ENCODE measurements around the gene PLCE1.

The PLCE1 gene

DNA sequence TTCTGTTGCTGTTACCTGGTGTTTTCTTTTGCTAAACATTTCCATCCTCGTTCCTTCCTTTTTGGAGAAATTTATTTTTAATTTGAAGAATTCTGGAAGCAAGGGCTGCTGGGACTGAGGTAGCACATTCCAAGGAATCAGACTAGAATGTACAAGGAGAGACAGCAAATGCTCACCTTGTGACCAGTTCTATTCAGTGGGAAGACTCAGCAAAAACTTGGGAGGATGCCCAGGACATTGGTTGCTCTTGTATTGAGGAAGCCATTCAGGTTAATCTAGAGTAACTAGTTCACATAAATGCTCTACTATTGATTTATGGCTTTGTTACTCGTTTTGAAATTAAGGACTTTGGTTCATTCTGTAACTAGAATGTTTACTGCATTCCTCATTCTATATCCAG is 11.3 kb downstream of the PLCE1 start:
- TF ChIP-seq, protein P1, sequence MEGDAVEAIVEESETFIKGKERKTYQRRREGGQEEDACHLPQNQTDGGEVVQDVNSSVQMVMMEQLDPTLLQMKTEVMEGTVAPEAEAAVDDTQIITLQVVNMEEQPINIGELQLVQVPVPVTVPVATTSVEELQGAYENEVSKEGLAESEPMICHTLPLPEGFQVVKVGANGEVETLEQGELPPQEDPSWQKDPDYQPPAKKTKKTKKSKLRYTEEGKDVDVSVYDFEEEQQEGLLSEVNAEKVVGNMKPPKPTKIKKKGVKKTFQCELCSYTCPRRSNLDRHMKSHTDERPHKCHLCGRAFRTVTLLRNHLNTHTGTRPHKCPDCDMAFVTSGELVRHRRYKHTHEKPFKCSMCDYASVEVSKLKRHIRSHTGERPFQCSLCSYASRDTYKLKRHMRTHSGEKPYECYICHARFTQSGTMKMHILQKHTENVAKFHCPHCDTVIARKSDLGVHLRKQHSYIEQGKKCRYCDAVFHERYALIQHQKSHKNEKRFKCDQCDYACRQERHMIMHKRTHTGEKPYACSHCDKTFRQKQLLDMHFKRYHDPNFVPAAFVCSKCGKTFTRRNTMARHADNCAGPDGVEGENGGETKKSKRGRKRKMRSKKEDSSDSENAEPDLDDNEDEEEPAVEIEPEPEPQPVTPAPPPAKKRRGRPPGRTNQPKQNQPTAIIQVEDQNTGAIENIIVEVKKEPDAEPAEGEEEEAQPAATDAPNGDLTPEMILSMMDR (IDR thresholded peaks at IDR 0.05; ENCODE audit: control insufficient read depth, insufficient read depth, low read depth, low read length, missing control alignments): no peak
- no peak for DNase-seq (ENCODE audit: low read depth)
- no peak overlapping the region for H3K4me3 ChIP-seq (ENCODE audit: control insufficient read depth, low read depth, low read length)

- TF ChIP-seq, protein P1 (IDR thresholded peaks at IDR 0.05; ENCODE audit: control insufficient read depth, insufficient read depth, low read depth, low read length, missing control alignments): no peak
- peak; percentile 87 for DNase-seq (ENCODE audit: low read depth)
- no peak overlapping the region for H3K4me3 ChIP-seq (ENCODE audit: control insufficient read depth, low read depth, low read length)
Observed at GRCh38 chr10:94006591-94007550, 13.1 kb downstream of the PLCE1 start.

DNA sequence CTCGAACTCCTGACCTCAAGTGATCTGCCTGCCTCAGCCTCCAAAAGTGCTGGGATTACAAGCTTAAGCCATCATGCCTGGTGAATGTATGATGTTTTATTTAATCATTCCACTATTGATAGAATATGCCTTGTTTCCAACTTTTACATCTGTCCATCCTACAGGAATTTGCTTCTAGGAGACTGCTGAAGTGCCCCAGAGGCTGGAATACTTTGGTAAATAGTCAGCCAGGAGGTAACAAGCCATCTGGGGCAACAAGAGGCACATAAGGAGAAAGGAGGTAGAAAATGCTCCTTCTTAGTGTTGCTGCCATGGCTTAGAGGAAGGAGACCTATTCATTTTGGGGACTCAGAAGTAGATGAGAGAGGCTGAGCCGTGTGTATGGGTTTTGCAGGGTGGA is 14.8 kb downstream of the PLCE1 start:
- H3K4me3 ChIP-seq (ENCODE audit: control insufficient read depth, low read depth, low read length): no peak overlapping the region
- TF ChIP-seq, protein P1 (IDR thresholded peaks at IDR 0.05; ENCODE audit: control insufficient read depth, insufficient read depth, low read depth, low read length, missing control alignments): no peak
- no peak for DNase-seq (ENCODE audit: low read depth)

GRCh38 chr10:94010116-94010515 is 16.4 kb downstream of the PLCE1 start:
- DNase-seq (ENCODE audit: low read depth): no peak
- TF ChIP-seq, protein P1 (IDR thresholded peaks at IDR 0.05; ENCODE audit: control insufficient read depth, insufficient read depth, low read depth, low read length, missing control alignments): no peak
- H3K4me3 ChIP-seq (ENCODE audit: control insufficient read depth, low read depth, low read length): no peak overlapping the region

DNA sequence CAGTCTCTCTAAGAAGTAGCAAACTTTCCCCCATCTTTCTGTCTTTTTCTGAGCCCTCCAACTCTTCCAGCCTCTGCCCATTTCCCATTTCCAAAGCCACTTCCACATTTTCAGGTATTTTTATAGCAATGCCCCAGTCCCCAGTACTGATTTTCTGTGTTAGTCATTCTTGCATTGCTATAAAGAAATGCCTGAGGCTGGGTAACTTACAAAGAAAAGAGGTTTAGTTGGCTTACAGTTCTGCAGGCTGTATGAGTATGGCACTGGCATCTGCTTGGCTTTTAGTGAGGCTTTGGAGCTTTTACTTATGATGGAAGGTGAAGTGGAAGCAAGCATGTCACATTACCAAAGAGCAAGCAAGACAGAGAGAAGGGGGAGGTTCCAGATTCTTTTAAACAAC is 17.2 kb downstream of the PLCE1 start:
- TF ChIP-seq, protein P1 (IDR thresholded peaks at IDR 0.05; ENCODE audit: control insufficient read depth, insufficient read depth, low read depth, low read length, missing control alignments): no peak
- no peak overlapping the region for H3K4me3 ChIP-seq (ENCODE audit: control insufficient read depth, low read depth, low read length)
- no peak for DNase-seq (ENCODE audit: low read depth)

DNA sequence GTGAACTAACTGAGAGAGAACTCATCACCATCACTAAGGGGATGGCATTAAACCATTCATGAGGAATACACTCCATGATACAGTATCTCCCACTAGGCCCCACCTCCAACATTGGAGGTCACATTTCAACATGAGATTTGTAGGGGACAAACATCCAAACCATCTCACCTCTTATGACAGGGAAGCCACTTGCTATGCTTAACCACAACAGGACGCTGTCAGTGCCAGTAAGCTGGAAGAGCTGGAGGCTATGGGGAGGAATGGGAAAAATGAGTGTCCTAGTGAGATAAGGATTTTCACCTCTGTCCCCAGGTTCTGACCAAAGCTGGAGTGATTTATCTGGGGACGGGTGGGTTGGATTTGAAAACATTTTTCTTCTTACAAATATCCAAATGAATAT is 17.6 kb downstream of the PLCE1 start:
- H3K4me3 ChIP-seq (ENCODE audit: control insufficient read depth, low read depth, low read length): no peak overlapping the region
- DNase-seq (ENCODE audit: low read depth): no peak
- TF ChIP-seq, protein P1 (IDR thresholded peaks at IDR 0.05; ENCODE audit: control insufficient read depth, insufficient read depth, low read depth, low read length, missing control alignments): no peak
